ENCODE measurements around the gene DIS3. TPM values are rescaled to one million over a fixed set of nuclear protein-coding genes. Genes with fewer than 3 reads are reported as not detected.

Gene DIS3
- total RNA-seq, 1 donor = 38.4 TPM

GRCh38 chr13:72740015-72740414, 41.7 kb downstream of the DIS3 start:
- Histone ChIP-seq H3K4me1 (ENCODE audit: insufficient read depth, low read length) (no peaks in the 10 kb centered on the region), H3K36me3 (ENCODE audit: insufficient read depth, low read length) (peaks cover 30% of the 10 kb centered on the region), H3K9me3 (ENCODE audit: low read depth, low read length) (no peaks in the 10 kb centered on the region)

GRCh38 chr13:72737033-72737432, 44.7 kb downstream of the DIS3 start:
- DNase-seq (ENCODE audit: insufficient read length, low spot score, missing footprints) = no peak
- H3K27ac ChIP-seq (ENCODE audit: low read depth, low read length) = no peak overlapping the region
- no peaks in the 10 kb centered on the region for H3K4me1 ChIP-seq (ENCODE audit: insufficient read depth, low read length)
- no peaks in the 10 kb centered on the region for H4K20me1 ChIP-seq (ENCODE audit: insufficient read depth, low read length)
- H3K4me3 ChIP-seq (ENCODE audit: insufficient read depth, low read length) = no peak overlapping the region
- TF ChIP-seq CTCF (IDR thresholded peaks at IDR 0.05; ENCODE audit: extremely low read depth, low read depth, low read length) = no peak
- peaks cover 30% of the 10 kb centered on the region for H3K79me2 ChIP-seq (ENCODE audit: insufficient read depth, low read length)
- H3K36me3 ChIP-seq (ENCODE audit: insufficient read depth, low read length) = peaks cover 30% of the 10 kb centered on the region
- no peak overlapping the region for H3K4me2 ChIP-seq (ENCODE audit: insufficient read depth, low read length)
- no peak overlapping the region for H2AFZ ChIP-seq (ENCODE audit: low read length)
- H3K9me3 ChIP-seq (ENCODE audit: low read depth, low read length) = no peaks in the 10 kb centered on the region
- no peaks in the 10 kb centered on the region for H3K27me3 ChIP-seq (ENCODE audit: insufficient read depth, low read length)

More at GRCh38 chr13:72740015-72740414, 41.7 kb downstream of the DIS3 start:
- Histone ChIP-seq H3K4me2 (ENCODE audit: insufficient read depth, low read length) (no peak overlapping the region), H3K27ac (ENCODE audit: low read depth, low read length) (no peak overlapping the region), H3K79me2 (ENCODE audit: insufficient read depth, low read length) (peaks cover 21% of the 10 kb centered on the region), H3K27me3 (ENCODE audit: insufficient read depth, low read length) (no peaks in the 10 kb centered on the region), H4K20me1 (ENCODE audit: insufficient read depth, low read length) (no peaks in the 10 kb centered on the region), H2AFZ (ENCODE audit: low read length) (no peak overlapping the region), H3K4me3 (ENCODE audit: insufficient read depth, low read length) (no peak overlapping the region)
- DNase-seq (ENCODE audit: insufficient read length, low spot score, missing footprints) = no peak
- TF ChIP-seq CTCF (IDR thresholded peaks at IDR 0.05; ENCODE audit: extremely low read depth, low read depth, low read length) = no peak

GRCh38 chr13:72728290-72728605, 53.5 kb downstream of the DIS3 start:
- DNase-seq (ENCODE audit: insufficient read length, low spot score, missing footprints) = no peak
- no peak for TF ChIP-seq CTCF (IDR thresholded peaks at IDR 0.05; ENCODE audit: extremely low read depth, low read depth, low read length)
- Histone ChIP-seq H3K36me3 (ENCODE audit: insufficient read depth, low read length) (peaks cover 2% of the 10 kb centered on the region), H3K27ac (ENCODE audit: low read depth, low read length) (peak overlapping the region; percentile 38), H3K79me2 (ENCODE audit: insufficient read depth, low read length) (peaks cover 81% of the 10 kb centered on the region), H4K20me1 (ENCODE audit: insufficient read depth, low read length) (no peaks in the 10 kb centered on the region), H3K9me3 (ENCODE audit: low read depth, low read length) (no peaks in the 10 kb centered on the region), H3K4me3 (ENCODE audit: insufficient read depth, low read length) (peak overlapping the region; percentile 84), H3K4me1 (ENCODE audit: insufficient read depth, low read length) (peaks cover 24% of the 10 kb centered on the region), H2AFZ (ENCODE audit: low read length) (peak overlapping the region; percentile 94), H3K27me3 (ENCODE audit: insufficient read depth, low read length) (no peaks in the 10 kb centered on the region), H3K4me2 (ENCODE audit: insufficient read depth, low read length) (peak overlapping the region; percentile 97)

- Histone ChIP-seq H3K27ac (ENCODE audit: low read depth, low read length) (peak within 1 kb of the TSS; percentile 50), H3K79me2 (ENCODE audit: insufficient read depth, low read length) (peaks cover 84% of the 10 kb centered on the region), H3K4me3 (ENCODE audit: insufficient read depth, low read length) (peak within 1 kb of the TSS; percentile 84), H3K4me2 (ENCODE audit: insufficient read depth, low read length) (peak within 1 kb of the TSS; percentile 97), H2AFZ (ENCODE audit: low read length) (peak within 1 kb of the TSS; percentile 94), H3K36me3 (ENCODE audit: insufficient read depth, low read length) (no peaks in the 10 kb centered on the region), H3K9me3 (ENCODE audit: low read depth, low read length) (no peaks in the 10 kb centered on the region), H4K20me1 (ENCODE audit: insufficient read depth, low read length) (no peaks in the 10 kb centered on the region), H3K27me3 (ENCODE audit: insufficient read depth, low read length) (no peaks in the 10 kb centered on the region), H3K4me1 (ENCODE audit: insufficient read depth, low read length) (peaks cover 24% of the 10 kb centered on the region)
- peak; percentile 98 for DNase-seq (ENCODE audit: insufficient read length, low spot score, missing footprints)
- no peak for TF ChIP-seq CTCF (IDR thresholded peaks at IDR 0.05; ENCODE audit: extremely low read depth, low read depth, low read length)
These were observed 54.0 kb downstream of the DIS3 start, which contains the start of the genes BORA and MZT1 for GRCh38 chr13:72727417-72728289. Gene BORA, plus strand, starts transcription at chr13:72727923. Its CDS starts 1,018 bp downstream, at chr13:72728941. Gene MZT1, minus strand, starts transcription at chr13:72727629. Its CDS starts 27 bp downstream, at chr13:72727602.

Data from osteoblast (primary cell).